Measurements from ENCODE around the gene SERPINB6. TPM values are rescaled to one million over a fixed set of nuclear protein-coding genes. Genes with fewer than 3 reads are reported as not detected.
"Not testable (repeated sequence)": the region's sequence is repeated elsewhere in the genome, so short reads cannot be mapped to it uniquely, and the experiment has no call there.

SERPINB6 gene
- total and polyA plus RNA-seq, 10 donors, result 111 to 256 (median 191) TPM

GRCh38 chr6:2944405-2945152, 26.8 kb downstream of the SERPINB6 start:
- intact Hi-C loops (cut with DNase I; ENCODE audit: low total_unique reads), result no loop called here
- H3K27ac ChIP-seq, result peak overlapping the region in 2 of 8 donors; percentile 83 to 92
- WGBS, 5 donors, result 78 to 87% (median 81%) methylated on average over 7 of the region's 7 CpGs
- H3K27me3 ChIP-seq (replicated peaks in 1 of 7), result no peaks in the 10 kb centered on the region
- no peak overlapping the region for H3K4me3 ChIP-seq
- TF ChIP-seq CTCF (IDR thresholded peaks at IDR 0.05 in 8 of 11, conservative IDR thresholded peaks at IDR 0.05 in 3 of 11), result no peak
- no peak for TF ChIP-seq POLR2A (IDR thresholded peaks at IDR 0.05)
- TF ChIP-seq POLR2AphosphoS5 (IDR thresholded peaks at IDR 0.05), result no peak
- peaks cover 0 to 36% (median 24%) of the 10 kb centered on the region in 6 donors for H3K36me3 ChIP-seq
- peaks cover 15 to 84% (median 62%) of the 10 kb centered on the region in 6 donors for H3K4me1 ChIP-seq
- no peak for DNase-seq
- peaks cover 0 to 4% (median 0%) of the 10 kb centered on the region in 8 donors for H3K9me3 ChIP-seq

GRCh38 chr6:2943564-2943955, 27.8 kb downstream of the SERPINB6 start:
- peak overlapping the region in 2 of 8 donors; percentile 7 to 49 for H3K4me3 ChIP-seq
- WGBS, 5 donors, result 50 to 57% (median 54%) methylated on average over 5 of the region's 5 CpGs
- DNase-seq, result peak; percentile 63
- no peaks in the 10 kb centered on the region for H3K27me3 ChIP-seq (replicated peaks in 1 of 7)
- TF ChIP-seq POLR2AphosphoS5 (IDR thresholded peaks at IDR 0.05) (no peak), CTCF (IDR thresholded peaks at IDR 0.05 in 8 of 11, conservative IDR thresholded peaks at IDR 0.05 in 3 of 11) (no peak), POLR2A (IDR thresholded peaks at IDR 0.05) (no peak)
- peaks cover 15 to 94% (median 62%) of the 10 kb centered on the region in 6 donors for H3K4me1 ChIP-seq
- H3K9me3 ChIP-seq, result peaks cover 0 to 7% (median 0%) of the 10 kb centered on the region in 8 donors
- peaks cover 0 to 26% (median 15%) of the 10 kb centered on the region in 6 donors for H3K36me3 ChIP-seq
- H3K27ac ChIP-seq, result peak overlapping the region; percentile 49 to 92 (median 83)
- intact Hi-C loops (cut with DNase I; ENCODE audit: low total_unique reads), result no loop called here

- TF ChIP-seq CTCF (IDR thresholded peaks at IDR 0.05 in 8 of 11, conservative IDR thresholded peaks at IDR 0.05 in 3 of 11), result no peak
- peak in 1 of 3 donors; percentile 46 for TF ChIP-seq POLR2AphosphoS5 (IDR thresholded peaks at IDR 0.05)
- peak; percentile 52 for DNase-seq
- Histone ChIP-seq H3K4me1 (peaks cover 15 to 99% (median 63%) of the 10 kb centered on the region in 6 donors), H3K27me3 (replicated peaks in 1 of 7) (no peaks in the 10 kb centered on the region), H3K4me3 (peak overlapping the region in 3 of 8 donors; percentile 0 to 49 (median 7)), H3K27ac (peak overlapping the region; percentile 49 to 92 (median 83)), H3K9me3 (peaks cover 0 to 7% (median 0%) of the 10 kb centered on the region in 8 donors), H3K36me3 (peaks cover 0 to 20% (median 10%) of the 10 kb centered on the region in 6 donors)
- intact Hi-C loops (cut with DNase I; ENCODE audit: low total_unique reads), result no loop called here
- WGBS, 5 donors, result 15 to 29% (median 20%) methylated on average over 12 of the region's 12 CpGs
Measured at GRCh38 chr6:2942914-2943563, 28.3 kb downstream of the SERPINB6 start.

GRCh38 chr6:2942116-2942515, 29.3 kb downstream of the SERPINB6 start:
- H3K27me3 ChIP-seq (replicated peaks in 1 of 7); intact Hi-C loops (cut with DNase I; ENCODE audit: low total_unique reads); H3K9me3 ChIP-seq: not testable (repeated sequence)
- peaks cover 15 to 100% (median 68%) of the 10 kb centered on the region in 6 donors for H3K4me1 ChIP-seq
- DNase-seq, result peak; percentile 68
- H3K27ac ChIP-seq, result peak overlapping the region in 7 of 8 donors; percentile 67 to 92 (median 83)
- peaks cover 0 to 11% (median under 1%) of the 10 kb centered on the region in 6 donors for H3K36me3 ChIP-seq
- H3K4me3 ChIP-seq, result peak overlapping the region in 1 of 8 donors; percentile 49
- 94 to 97% (median 94%) methylated on average over 21 of the region's 21 CpGs for WGBS, 5 donors
